Parathyroid adenoma (tissue), 2 donors: ENCODE results near the gene FDX2.

Experiments used
- H2AFZ ChIP-seq: fragments of 300-600 bp; sonication (generic); one replicate; pipeline ENCODE4 v1.7.0; 2017; ENCODE audit warnings: antibody characterized with exemption, mild to moderate bottlenecking
- H3K27ac ChIP-seq: fragments of 300-600 bp; sonication (generic); one replicate; pipeline ENCODE4 v1.7.0; 2017
- H3K27me3 ChIP-seq: fragments of 300-600 bp; sonication (generic); one replicate; pipeline ENCODE4 v1.7.0; 2017; ENCODE audit warnings: low read length; ENCODE audit not compliant: control insufficient read depth, insufficient read depth
- H3K36me3 ChIP-seq: fragments of 300-600 bp; sonication (generic); one replicate; pipeline ENCODE4 v1.7.0; 2017; ENCODE audit warnings: low read length; ENCODE audit not compliant: control insufficient read depth, insufficient read depth
- H3K4me1 ChIP-seq: fragments of 300-600 bp; sonication (generic); one replicate; pipeline ENCODE4 v1.7.0; 2017; ENCODE audit warnings: control low read depth
- H3K4me2 ChIP-seq: fragments of 300-600 bp; sonication (generic); one replicate; pipeline ENCODE4 v1.7.0; 2017; ENCODE audit warnings: low read length
- H3K4me3 ChIP-seq: fragments of 300-600 bp; sonication (generic); one replicate; pipeline ENCODE4 v1.7.0; 2017; ENCODE audit warnings: low read depth, low read length
- H3K79me2 ChIP-seq: fragments of 300-600 bp; sonication (generic); one replicate; pipeline ENCODE4 v1.7.0; 2017; ENCODE audit warnings: control low read depth
- H3K9ac ChIP-seq: fragments of 300-600 bp; sonication (generic); one replicate; pipeline ENCODE4 v1.7.0; 2017; ENCODE audit warnings: mild to moderate bottlenecking
- H3K9me3 ChIP-seq: fragments of 300-600 bp; sonication (generic); one replicate; pipeline ENCODE4 v1.7.0; 2017; ENCODE audit warnings: low read length; ENCODE audit not compliant: control insufficient read depth
- TF ChIP-seq, protein P1 (sequence below): fragments of 300-600 bp; sonication (generic); IDR thresholded peaks from one replicate; pipeline ENCODE4 v1.7.0; 2017; ENCODE audit warnings: antibody characterized with exemption, mild to moderate bottlenecking
- donor health status: primary hyperparathyroidism.

Gene FDX2

GRCh38 chr19:10321417-10321797, 5.6 kb upstream of the FDX2 start:
- H3K4me3 ChIP-seq: no peak overlapping the region
- peaks cover 3% of the 10 kb centered on the region for H3K79me2 ChIP-seq
- no peaks in the 10 kb centered on the region for H3K27me3 ChIP-seq
- no peak overlapping the region for H3K4me2 ChIP-seq
- H3K36me3 ChIP-seq: no peaks in the 10 kb centered on the region
- TF ChIP-seq, protein P1, sequence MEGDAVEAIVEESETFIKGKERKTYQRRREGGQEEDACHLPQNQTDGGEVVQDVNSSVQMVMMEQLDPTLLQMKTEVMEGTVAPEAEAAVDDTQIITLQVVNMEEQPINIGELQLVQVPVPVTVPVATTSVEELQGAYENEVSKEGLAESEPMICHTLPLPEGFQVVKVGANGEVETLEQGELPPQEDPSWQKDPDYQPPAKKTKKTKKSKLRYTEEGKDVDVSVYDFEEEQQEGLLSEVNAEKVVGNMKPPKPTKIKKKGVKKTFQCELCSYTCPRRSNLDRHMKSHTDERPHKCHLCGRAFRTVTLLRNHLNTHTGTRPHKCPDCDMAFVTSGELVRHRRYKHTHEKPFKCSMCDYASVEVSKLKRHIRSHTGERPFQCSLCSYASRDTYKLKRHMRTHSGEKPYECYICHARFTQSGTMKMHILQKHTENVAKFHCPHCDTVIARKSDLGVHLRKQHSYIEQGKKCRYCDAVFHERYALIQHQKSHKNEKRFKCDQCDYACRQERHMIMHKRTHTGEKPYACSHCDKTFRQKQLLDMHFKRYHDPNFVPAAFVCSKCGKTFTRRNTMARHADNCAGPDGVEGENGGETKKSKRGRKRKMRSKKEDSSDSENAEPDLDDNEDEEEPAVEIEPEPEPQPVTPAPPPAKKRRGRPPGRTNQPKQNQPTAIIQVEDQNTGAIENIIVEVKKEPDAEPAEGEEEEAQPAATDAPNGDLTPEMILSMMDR: no peak
- no peak overlapping the region for H2AFZ ChIP-seq
- H3K4me1 ChIP-seq: peaks cover 3% of the 10 kb centered on the region
- H3K9me3 ChIP-seq: no peaks in the 10 kb centered on the region
- H3K27ac ChIP-seq: no peak overlapping the region
- no peak overlapping the region for H3K9ac ChIP-seq

GRCh38 chr19:10320602-10321416, 5.0 kb upstream of the FDX2 start:
- no peaks in the 10 kb centered on the region for H3K36me3 ChIP-seq
- H3K9ac ChIP-seq: no peak overlapping the region
- no peak overlapping the region for H3K4me2 ChIP-seq
- no peak overlapping the region for H2AFZ ChIP-seq
- H3K4me1 ChIP-seq: peaks cover 9% of the 10 kb centered on the region
- H3K4me3 ChIP-seq: no peak overlapping the region
- no peak overlapping the region for H3K27ac ChIP-seq
- no peaks in the 10 kb centered on the region for H3K27me3 ChIP-seq
- H3K9me3 ChIP-seq: no peaks in the 10 kb centered on the region
- TF ChIP-seq, protein P1: no peak
- peaks cover 3% of the 10 kb centered on the region for H3K79me2 ChIP-seq

DNA sequence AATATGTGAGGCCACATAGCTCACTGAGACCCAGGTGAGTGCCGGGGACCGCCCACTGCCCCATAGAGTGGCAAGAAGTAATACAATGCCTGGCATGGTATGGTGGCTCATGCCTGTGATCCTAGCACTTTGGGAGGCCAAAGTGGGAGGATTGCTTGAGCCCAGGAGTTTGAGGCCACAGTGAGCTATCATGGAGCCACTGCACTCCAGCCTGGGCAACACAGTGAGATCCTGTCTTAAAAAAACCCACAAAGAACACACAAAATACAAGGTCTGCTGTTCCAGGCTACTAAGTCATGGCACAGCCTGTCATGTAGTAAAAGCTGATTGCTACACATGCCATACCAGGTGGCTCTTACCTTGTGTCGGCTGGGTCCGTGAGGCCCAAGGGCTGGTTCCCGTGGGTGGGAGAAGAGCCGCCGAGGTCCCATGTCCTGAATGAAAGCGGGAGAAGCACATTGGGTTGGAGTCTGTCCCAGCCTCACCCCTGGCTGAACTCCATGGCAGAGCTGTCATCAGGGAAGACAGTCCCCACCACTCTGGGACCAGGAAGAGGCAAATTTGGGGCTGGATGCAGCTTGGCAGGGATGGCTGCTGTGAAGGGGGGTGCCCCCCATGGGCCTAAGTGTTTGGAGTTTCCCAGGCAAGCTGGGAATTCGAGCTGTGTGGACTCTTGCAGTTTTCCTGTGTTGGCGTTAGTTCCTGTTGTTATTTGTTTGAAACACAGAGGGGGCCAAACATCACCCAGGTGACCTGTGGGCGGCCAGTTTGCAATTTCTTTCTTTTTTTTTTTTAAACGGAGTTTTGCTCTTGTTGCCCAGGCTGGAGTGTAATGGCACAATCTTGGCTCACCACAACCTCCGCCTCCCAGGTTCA, 3.2 kb upstream of the FDX2 start:
- Histone ChIP-seq H3K9me3 (no peaks in the 10 kb centered on the region), H2AFZ (no peak overlapping the region), H3K4me2 (no peak overlapping the region), H3K27me3 (no peaks in the 10 kb centered on the region), H3K9ac (no peak overlapping the region), H3K36me3 (no peaks in the 10 kb centered on the region), H3K4me3 (no peak overlapping the region), H3K79me2 (no peaks in the 10 kb centered on the region), H3K4me1 (peaks cover 9% of the 10 kb centered on the region), H3K27ac (no peak overlapping the region)
- TF ChIP-seq, protein P1: no peak

GRCh38 chr19:10317857-10318462, 2.1 kb upstream of the FDX2 start:
- Histone ChIP-seq H3K9ac (no peak overlapping the region), H3K79me2 (no peaks in the 10 kb centered on the region), H3K36me3 (no peaks in the 10 kb centered on the region), H3K27me3 (no peaks in the 10 kb centered on the region), H3K4me3 (no peak overlapping the region), H3K4me2 (no peak overlapping the region), H3K9me3 (no peaks in the 10 kb centered on the region), H3K4me1 (peaks cover 9% of the 10 kb centered on the region), H2AFZ (no peak overlapping the region), H3K27ac (no peak overlapping the region)
- TF ChIP-seq, protein P1: no peak
